ENCODE data around the gene PTGER1. TPM values are rescaled to one million over a fixed set of nuclear protein-coding genes. Genes with fewer than 3 reads are reported as not detected.

PTGER1 gene
- total RNA-seq, 1 donor from 2014 or later, result 0.23 TPM

DNA sequence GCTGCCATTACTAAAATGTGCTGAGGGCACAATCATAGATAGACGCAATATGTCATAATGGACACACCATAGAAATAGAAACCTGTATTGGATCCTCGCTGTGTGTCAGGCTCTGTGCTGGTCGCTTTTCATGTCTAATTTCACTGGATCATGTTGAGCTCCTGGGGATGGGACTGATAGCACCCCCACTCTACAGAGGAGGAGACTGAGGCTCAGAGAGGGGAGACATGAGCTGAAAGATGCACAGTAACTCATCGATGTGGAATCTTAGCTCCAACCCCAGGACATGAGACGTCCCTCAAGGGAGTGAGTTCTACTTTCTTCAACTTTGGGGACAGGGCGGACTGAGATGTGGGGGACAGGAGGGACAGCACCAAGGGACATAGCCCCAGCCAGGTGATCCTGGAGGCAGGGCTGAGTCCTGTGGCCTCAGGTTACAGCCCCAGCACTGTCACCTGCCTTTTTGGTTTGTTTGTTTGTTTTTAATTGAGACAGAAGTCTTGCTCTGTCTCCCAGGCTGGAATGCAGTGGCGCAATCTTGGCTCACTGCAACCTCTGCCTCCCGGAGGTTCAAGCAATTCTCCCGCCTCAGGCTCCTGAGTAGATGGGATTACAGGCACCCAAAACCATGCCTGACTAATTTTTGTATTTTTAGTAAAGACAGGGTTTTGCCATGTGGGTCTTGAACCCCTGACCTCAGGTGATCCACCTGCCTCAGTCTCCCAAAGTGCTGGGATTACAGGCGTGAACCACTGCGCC is 27.4 kb upstream of the PTGER1 start:
- intact Hi-C loops (cut with micrococcal nuclease), result no loop called here

DNA sequence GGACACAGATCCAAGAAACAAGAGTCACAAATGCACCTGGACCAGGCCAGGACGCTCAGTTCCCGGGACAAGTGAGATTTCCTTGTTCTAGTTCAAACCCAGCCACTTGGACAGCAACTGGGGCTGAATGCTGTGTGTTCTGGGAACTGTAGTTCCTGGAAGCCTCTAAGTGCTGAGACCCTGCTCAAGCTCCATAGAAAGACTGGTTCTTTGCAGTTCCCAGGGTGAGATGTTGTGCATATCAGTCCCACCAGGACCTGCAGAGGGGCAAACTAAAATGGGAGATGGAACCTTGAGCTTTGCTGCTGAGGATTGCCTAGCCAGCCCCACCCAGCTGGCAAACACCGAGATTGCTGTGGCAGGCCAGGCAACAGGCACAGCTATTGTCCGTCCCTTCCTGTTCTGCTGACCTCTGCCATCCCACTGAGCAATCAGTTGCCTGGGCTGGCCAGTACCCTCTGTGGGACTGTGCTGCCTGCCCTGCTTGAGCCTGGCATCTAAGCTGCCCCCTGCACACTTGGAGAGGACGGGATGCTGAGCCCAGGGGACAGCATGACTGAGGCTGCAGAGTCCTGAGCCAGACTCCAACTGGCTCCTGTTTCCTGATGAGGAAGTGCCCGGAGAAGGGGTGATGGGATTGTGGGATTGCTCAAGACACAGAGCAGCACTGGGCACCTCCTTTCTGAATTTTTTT is 22.2 kb upstream of the PTGER1 start:
- intact Hi-C loops (cut with micrococcal nuclease), result loop anchor here (5.0 kb wide), 1 partner anchor 360 kb away; the partner anchor contains the start of gene ASF1B

DNA sequence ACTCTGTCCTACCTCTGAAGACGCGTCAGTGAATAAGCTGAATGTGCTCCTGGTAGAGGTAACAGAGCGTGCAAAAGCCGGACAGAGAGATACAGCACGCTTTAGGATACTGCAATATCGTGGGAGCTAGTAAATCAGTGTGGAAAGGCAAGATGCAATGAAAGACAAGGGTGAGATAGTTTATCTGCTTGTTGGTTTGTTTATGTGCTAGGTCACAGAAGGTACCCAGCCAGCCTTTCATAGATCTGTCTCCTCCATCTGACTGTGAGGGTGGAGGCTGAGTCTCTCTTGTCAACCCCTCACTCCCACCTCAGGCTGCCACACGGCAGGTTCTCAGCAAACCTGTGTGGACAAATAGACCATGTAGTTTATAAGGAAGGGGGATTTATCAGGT is 21.7 kb upstream of the PTGER1 start:
- intact Hi-C loops (cut with micrococcal nuclease), result loop anchor here (5.0 kb wide), 1 partner anchor 360 kb away; the partner anchor contains the start of gene ASF1B

DNA sequence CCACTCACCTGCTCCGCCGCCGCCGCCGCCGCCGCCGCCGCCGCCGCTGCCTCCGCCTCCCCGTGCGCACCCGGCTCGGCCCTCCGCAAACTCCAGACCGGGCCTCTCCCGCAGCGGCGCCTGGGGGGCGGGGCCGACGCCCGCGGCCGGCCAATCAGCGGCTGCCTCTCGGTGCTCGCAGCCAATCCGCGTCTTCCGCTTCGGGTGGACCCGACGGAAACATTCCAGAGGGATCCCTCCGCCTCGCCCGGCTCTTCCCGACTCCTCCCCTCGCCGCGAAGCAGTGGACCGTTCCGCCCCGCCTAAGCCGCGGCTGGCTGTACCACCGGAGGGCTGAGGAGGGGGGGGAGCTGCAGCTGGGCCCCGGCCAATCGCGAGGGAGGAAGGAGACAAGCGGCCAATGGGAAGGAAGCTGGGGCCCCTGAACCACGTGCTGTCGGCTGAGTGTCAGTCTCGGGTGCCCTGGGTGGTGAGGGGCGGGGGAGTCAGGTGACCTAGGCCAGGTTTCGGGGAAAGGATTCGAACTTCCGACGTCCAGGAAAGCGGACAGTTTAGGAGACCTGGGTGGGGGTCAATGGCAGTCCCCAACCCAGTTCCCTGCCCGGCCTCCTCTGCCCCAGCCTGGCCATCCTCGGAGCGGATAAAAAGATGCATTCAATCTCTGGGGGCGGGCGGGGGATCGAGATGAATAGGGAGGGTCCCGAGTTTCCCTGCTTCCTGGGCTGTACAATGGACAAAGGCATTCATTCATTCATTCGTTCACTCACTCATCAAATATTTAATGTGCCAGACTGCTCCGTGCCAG is 21.1 kb upstream of the PTGER1 start, which contains the start of gene GIPC1:
Gene GIPC1, minus strand, starts transcription at position 99 of the 805 bp plus-strand sequence. CDS start 13,151 bp downstream, outside the sequence.
- intact Hi-C loops (cut with micrococcal nuclease), result loop anchor here (5.0 kb wide), 1 partner anchor 359 kb away; the partner anchor contains the start of gene ASF1B

DNA sequence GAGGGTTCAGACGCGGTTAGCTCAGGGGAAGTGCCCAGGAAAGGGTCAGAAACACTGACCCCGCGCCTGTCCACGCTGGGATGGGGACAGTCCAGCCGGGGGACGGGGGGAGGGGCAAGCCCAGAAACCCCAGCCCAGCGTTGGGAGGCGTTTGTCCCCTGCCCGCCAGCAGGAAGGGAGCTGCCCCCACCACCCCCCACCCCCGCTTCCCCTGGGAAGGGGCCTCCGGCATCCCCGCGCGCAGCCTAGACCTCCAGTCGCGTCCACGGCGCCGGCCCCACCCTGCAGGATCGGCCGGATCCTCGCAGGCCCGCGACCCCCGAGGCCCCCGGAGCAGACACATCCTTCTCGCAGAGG is 20.5 kb upstream of the PTGER1 start:
- intact Hi-C loops (cut with micrococcal nuclease), result loop anchor here (5.0 kb wide), 1 partner anchor 358 kb away; the partner anchor contains the start of gene ASF1B

DNA sequence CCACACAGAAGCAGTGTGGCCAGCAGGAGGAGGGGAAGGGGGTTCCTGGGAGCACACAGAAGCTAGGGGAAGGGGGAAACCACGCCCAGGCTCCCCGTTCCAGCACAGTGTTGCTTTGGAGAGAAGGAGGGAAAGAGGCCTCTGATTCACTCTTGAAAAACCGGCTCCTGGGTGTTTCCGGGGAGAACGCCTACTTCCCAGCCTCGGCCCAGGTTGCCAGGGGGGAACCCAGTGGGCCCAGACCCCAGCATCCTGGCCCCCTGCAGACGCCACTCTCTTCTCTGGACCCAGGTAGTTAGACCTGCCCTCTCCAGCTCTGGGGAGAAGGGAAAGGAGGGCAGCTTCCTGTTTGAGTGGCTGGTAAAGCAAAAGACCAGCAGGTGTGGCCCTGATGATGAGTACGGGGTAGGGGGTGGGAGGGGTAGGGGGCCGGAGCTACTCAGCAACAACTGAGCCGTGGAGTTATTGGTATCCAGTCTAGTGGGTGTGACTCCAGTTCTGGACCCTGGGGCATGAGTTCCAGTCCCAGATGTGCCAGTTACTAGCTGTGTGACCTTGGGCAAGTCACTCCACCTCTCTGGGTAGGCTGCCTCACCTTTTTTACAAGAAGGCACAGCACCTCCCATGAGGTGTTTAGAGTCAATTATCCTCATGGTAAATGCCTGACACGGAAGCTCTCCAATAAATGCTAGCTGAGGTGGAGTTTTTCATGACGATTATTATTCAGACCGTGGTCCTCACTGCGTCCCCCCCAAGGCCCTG is 19.9 kb upstream of the PTGER1 start:
- intact Hi-C loops (cut with micrococcal nuclease), result loop anchor here (5.0 kb wide), 1 partner anchor 358 kb away; the partner anchor contains the start of gene ASF1B

DNA sequence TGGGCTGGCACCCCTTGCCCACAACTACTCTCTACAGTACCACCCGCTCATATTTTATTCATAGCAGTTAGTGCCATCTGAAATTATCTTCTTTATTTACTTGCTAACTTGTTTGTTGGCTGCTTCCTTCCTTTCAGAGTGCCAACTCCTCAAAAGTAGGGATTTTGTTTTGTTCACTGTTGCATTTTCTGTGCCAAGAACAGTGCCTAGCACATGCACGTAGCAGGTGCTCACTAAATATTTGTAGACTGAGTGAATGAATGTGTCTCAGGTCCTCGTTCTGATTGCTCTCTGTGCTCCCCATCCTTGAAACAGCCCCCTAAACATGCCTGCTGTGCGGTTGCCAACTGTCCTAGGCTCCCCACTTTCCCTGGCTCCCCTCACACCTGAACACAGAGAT is 19.3 kb upstream of the PTGER1 start:
- intact Hi-C loops (cut with micrococcal nuclease), result no loop called here

DNA sequence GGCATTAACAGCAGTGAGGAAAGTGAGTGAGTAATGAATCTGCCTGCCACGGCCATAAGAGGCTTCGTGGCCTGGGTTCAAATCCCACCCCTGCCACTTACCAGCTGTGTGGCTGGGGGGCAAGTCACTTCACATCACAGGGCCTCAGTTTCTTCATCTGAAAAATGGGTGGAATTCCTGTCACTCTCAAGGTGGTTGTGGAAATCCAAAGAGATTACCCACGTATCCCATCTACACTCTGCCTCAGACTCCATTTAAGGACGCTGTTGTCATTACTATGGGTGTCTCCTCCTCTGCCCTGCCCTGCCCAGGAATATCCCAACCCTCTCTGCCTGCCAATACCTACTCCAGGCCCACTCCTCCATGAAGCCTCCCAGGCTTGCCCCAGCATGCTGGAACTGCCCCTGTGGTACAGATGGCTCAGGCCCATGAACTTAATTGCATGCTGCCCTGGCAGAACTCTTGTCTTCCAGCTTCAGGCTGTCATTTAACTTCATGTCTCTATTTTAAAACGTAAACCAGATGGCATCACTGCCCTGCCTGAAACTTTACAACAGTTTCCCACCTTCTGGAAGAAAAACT is 17.7 kb upstream of the PTGER1 start:
- intact Hi-C loops (cut with micrococcal nuclease), result no loop called here

DNA sequence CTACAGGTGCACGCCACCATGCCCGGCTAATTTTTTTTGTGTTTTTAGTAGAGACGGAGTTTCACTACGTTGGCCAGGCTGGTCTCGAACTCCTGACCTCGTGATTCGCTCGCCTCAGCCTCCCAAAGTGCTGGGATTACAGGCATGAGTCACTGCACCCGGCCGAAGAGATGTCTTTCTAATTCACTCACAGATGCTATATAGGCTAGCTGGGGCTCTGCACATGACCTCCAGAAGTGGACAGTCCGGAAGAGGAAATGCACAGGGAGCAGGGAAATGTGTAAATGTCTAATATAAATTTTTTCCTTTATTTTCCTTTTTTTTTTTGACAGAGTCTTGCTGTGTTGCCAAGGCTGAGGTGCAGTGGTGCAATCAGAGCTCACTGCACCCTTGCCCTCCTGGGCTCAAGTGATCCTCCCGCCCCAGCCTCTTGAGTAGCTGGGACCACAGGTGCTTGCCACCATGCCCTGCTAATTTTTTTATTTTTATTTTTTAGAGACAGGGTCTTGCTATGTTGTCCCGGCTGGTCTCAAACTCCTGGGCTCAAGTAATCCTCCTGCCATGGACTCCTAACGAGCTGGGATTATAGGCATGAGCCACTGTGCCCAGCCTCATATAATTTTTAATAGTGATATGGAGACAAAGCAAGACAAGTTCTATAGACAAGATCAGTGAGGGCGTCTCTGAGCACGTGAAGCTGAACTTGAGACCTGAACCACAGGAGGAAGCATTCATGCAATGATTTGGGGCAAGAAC is 12.4 kb upstream of the PTGER1 start:
- intact Hi-C loops (cut with micrococcal nuclease), result loop anchor here (2.0 to 10.0 kb wide), 2 partner anchors 55 to 283 kb away; partner anchors contain the start of genes ADGRL1 and PKN1

DNA sequence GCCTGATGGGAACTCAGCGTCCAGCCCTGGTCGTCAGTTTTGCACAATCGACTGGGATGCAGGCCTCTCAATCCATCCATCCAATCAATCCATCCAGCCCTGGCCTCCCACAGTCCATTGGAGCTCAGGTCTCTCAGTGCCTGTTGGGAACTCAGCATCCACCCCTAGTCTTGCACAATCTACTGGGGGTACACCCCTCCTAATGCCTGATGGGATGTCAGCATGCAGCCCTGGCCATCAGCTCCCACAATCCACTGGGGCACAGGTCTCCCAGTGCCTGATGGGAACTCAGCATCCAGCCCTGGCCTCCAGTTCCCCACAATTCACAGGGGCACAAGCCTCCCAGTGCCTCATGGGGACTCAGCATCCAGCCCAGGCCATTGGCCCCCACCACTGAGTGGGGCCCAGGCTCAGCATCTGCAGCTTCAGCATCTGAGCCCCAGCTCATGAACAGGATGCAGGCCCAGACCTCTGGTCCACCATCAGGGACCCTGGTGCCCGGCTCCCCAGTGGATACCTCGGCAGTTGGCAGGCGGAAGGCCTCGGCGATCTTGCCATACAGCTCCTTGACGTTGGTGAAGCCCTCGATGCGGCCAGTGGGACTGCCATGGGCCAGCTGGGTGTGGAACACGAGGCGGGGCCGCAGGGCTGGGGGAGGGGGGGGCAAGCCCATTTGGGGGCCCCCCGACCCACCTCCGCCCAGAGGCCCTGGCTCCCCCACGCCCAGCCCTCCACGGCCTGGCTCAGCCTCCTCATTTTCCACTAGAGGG is 7.2 kb upstream of the PTGER1 start:
- intact Hi-C loops (cut with micrococcal nuclease), result loop anchor here (5.0 to 10.0 kb wide), 2 partner anchors 278 to 345 kb away; partner anchors contain the start of genes ADGRL1 and ASF1B

DNA sequence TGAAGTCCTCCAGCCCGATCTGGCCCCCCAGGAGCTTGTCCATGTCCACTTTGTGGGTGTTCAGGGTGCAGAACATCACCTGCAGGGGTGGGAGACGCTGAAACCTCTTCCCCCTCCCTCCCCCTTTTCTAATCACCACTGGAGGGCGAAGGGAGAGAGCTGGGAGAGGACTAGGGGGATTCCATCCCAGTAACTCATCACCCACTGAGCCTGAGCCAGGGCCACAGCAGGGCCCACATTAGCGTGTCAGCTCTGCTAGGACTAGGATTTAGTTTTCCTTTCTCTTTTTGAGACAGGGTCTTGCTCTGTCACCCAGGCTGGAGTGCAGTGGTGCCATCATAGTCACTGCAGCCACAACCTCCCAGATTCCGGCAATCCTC is 5.5 kb upstream of the PTGER1 start:
- intact Hi-C loops (cut with micrococcal nuclease), result loop anchor here (5.0 to 10.0 kb wide), 2 partner anchors 276 to 343 kb away; partner anchors contain the start of genes ADGRL1 and ASF1B

DNA sequence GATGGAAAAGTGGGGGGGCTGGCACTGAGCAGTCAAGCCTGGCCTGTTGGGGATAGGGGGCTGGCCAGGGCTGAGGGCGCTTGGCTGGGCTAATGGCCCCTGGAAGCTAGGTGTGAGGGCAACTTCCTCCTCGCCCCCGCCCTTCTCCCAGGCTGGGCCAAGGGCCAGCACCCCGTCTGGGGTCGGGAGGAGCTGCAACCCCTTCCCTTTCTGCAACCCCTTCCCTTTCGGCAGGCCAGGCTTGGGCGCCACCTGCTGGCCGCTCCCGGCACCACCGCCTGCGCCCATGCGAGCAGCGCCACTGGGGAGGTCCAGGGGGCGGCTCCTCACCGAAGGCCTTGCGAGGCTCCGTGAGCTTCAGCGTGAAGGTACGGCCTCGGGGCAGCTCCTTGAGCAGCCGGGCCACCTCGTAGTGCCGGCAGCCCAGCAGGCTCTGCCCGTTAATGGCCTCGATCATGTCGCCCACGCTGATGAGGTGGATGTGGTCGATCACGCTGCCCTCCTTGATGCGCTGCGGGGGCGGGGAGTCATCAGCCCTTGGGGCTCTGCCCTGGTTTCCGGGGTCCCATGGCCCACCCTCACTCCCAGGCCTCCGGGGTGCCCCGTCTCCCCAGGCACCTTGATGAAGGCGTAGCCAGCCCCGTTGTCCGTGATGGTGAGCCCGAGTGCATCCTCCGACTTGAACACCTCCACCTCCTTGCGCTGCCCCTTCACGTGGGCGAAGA is 5.0 kb upstream of the PTGER1 start:
- intact Hi-C loops (cut with micrococcal nuclease), result loop anchor here (5.0 to 10.0 kb wide), 2 partner anchors 275 to 343 kb away; partner anchors contain the start of genes ADGRL1 and ASF1B

DNA sequence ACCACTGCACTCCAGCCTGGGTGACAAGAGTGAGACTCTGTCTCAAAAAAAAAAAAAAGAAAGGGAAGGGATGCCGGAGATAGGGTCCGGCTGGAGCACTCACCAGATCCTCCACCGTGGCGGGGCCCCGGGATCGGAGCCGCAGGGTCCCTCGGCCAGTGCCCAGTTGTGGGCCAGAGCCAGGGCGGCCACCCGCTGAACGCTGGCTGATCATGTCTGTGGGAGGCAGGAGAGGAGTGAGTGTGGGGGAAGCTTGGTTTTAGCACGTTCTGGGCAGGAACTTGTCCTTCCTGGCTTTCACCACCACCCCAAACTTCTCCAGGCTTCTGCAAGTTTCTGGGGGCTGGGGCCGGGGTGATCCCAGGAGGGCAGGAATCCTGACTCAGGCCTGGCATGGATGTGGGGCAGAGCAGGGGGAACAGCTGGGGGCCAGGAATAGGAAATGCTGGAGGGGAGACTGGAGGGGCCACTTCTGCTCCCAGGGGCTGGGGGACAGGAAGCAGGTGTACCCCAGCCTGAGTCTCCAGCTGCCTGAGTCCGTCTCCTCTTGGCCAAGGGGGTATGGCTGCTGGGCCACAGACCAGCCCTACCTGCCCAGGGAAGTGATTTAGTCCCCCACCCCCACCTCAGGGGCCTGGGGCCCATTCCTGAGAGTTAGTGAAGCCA is 4.3 kb upstream of the PTGER1 start:
- intact Hi-C loops (cut with micrococcal nuclease), result no loop called here

DNA sequence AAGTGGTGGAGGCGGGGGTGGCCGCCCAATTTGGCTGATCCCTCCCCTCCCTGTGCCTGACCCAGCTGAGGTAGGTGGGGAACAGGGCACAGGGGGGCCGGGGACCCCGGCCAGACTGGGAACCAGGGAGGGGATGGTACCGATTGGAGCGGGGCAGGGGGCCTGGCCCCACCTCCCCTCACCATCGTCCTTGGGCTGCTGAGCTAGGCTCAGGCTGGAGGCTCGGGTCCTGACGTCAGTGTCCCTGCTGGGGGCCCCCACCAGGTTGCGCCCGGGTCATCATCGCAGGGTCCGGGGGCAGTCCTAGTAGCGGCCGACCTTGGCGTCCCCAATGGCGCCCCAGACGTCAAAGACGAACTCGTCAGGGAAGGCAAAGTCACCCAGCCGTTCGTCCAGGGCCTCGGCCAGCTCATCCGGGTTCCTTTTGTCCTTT is 3.0 kb upstream of the PTGER1 start:
- intact Hi-C loops (cut with micrococcal nuclease), result no loop called here

DNA sequence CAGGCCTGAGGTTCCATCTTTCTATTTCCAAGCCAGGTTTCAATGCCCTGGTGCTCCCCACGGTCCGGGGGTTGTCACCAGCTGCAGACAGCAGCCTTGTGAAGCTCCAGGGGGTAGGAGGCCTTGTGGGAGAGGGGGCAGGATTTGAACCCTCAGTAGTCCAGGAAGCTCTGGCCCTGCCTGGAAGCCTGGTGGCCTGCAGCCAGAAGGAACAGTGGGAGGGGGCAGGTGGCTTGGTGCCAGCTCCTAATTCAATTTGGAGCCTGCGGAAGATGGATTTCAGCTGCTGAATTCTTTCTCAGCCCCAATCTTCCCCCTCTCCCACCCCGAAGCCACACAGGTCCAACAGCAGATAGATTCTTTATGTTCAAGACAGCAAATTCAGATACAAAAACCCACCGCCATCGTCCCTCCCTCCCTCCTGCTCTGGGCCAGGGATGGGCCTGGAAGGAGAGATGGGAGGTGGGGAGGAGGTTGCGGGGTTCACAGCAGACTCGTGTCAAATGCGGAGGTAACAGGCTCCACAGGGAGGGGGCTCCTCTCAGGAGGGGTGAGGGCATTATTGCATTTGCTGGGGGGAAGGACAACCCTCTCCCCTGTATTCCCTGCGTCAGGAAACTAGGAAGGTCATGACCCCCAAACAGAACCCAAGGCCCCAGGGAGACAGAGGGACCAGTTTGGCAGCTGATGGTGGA is 2.4 kb upstream of the PTGER1 start:
- intact Hi-C loops (cut with micrococcal nuclease), result no loop called here

DNA sequence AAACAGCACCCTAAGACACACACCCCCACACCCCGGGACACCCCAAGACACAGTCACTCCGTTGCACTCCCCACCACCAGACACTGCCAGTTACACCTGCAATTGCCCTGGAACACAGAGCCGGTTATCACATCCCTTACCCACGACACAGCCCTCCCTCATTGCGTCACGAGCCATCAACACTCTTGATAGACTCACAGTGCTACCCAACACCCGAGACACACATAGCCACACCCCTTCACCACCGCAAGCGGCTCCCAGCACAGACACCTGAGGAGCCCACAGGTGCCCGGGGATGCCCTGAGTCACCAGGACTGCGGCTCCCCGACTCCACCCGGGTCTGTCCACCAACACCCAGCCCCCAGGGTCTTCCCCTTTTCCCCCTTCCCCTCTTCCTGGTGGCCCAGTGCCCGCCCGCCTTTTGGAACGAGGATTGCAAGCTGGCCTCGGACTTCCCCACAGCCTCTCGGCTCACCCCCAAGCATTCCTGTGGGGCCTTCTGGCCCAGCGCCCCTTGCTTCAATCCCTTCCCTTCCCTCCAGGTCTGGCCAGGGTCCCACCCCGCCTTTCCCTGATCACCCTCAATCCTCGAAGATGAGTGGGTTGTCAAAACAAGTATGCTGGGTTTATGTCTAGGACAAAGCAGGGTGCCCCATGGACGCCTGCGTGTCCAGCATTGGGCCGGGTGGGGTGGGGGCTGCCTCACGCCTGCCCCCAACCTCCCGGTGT is 1.7 kb upstream of the PTGER1 start:
- intact Hi-C loops (cut with micrococcal nuclease), result no loop called here

Data from T-helper 2 cell treated with Interferon-gamma antibody and Interleukin-4, amounts not matched to agents 100 ng/mL and 5 ng/mL, for 36 hours (primary cell).